Thyroid gland (tissue), 4 donors: ENCODE data around the gene MYO18B. TPM values are rescaled to one million over a fixed set of nuclear protein-coding genes. Genes with fewer than 3 reads are reported as not detected.

Experiments
- DNase-seq, 2 donors: peaks; one replicate each; pipeline ENCODE4 v3.0.0-alpha.2; 2019
- H3K27ac ChIP-seq, 3 donors: fragments of 200-600 bp; sonication (generic); 1 replicate in 2 of 3; 2 replicates in 1 of 3; pipeline ENCODE4 v1.5.1; 2016 to 2019; ENCODE audit warnings: mild to moderate bottlenecking in 1 of 3, moderate library complexity in 1 of 3
- H3K27me3 ChIP-seq: fragments of 200-600 bp; sonication (generic); one replicate; pipeline ENCODE4 v1.5.1; 2019
- H3K36me3 ChIP-seq, 2 donors: fragments of 200-600 bp; sonication (generic); one replicate each; pipeline ENCODE4 v1.5.1; 2016 to 2019
- H3K4me1 ChIP-seq, 2 donors: fragments of 200-600 bp; sonication (generic); one replicate each; pipeline ENCODE4 v1.5.1; 2017 to 2019
- H3K4me3 ChIP-seq, 3 donors: fragments of 200-600 bp; sonication (generic); replicated peaks in 1 of 3; 1 replicate in 2 of 3; 2 replicates in 1 of 3; pipeline ENCODE4 v1.5.1; 2016; ENCODE audit warnings: mild to moderate bottlenecking in 1 of 3
- H3K9me3 ChIP-seq: fragments of 200-600 bp; sonication (generic); one replicate; pipeline ENCODE4 v1.5.1; 2017
- POLR2A ChIP-seq, 2 donors: fragments of 450-650 bp; IDR thresholded peaks; one replicate each; pipeline ENCODE4 v1.6.1; 2017; ENCODE audit warnings: antibody characterized with exemption in 2 of 2, mild to moderate bottlenecking in 2 of 2, moderate library complexity in 1 of 2
- WGBS, 2 donors: methylation state at CpG; one replicate each; pipeline ENCODE4 v1.1.5; 2017; 5-methylcytosine and 5-hydroxymethylcytosine counted together
- intact Hi-C: fragments of 100-400 bp; cut with DNase I; formaldehyde crosslinking; loops from one replicate; pipeline ENCODE4 v1.15.1; 2023
- total RNA-seq, 4 donors: library from RNA; depleted of rRNA; stranded (reverse); fragments of >200 nt; gene quantifications; one replicate each; pipeline ENCODE4 v1.2.3, GENCODE V29; 2016
- TF ChIP-seq, protein P1 (sequence below), 6 experiments: fragments of 200-600 bp in 3 of 6; fragments of 450-650 bp in 3 of 6; sonication (generic) in 3 of 6; IDR thresholded peaks; one replicate each; pipeline ENCODE4 v1.5.1; 2016 to 2019; ENCODE audit warnings: antibody characterized with exemption in 6 of 6, mild to moderate bottlenecking in 2 of 6, inconsistent platforms in 1 of 6, moderate library complexity in 1 of 6

MYO18B gene
- total RNA-seq, 4 donors from 2014 or later: 0.33 TPM; not detected in 3

GRCh38 chr22:25698978-25699377 lies 43.0 kb upstream of the MYO18B start:
- H3K36me3 ChIP-seq: no peaks in the 10 kb centered on the region
- H3K27ac ChIP-seq: no peak overlapping the region
- no peak overlapping the region for H3K4me3 ChIP-seq
- intact Hi-C loops: no loop called here
- no peaks in the 10 kb centered on the region for H3K27me3 ChIP-seq
- no peaks in the 10 kb centered on the region for H3K9me3 ChIP-seq
- WGBS, 2 donors: 82 to 83% methylated on average over 6 of the region's 6 CpGs
- H3K4me1 ChIP-seq: no peaks in the 10 kb centered on the region
- TF ChIP-seq, protein P1, sequence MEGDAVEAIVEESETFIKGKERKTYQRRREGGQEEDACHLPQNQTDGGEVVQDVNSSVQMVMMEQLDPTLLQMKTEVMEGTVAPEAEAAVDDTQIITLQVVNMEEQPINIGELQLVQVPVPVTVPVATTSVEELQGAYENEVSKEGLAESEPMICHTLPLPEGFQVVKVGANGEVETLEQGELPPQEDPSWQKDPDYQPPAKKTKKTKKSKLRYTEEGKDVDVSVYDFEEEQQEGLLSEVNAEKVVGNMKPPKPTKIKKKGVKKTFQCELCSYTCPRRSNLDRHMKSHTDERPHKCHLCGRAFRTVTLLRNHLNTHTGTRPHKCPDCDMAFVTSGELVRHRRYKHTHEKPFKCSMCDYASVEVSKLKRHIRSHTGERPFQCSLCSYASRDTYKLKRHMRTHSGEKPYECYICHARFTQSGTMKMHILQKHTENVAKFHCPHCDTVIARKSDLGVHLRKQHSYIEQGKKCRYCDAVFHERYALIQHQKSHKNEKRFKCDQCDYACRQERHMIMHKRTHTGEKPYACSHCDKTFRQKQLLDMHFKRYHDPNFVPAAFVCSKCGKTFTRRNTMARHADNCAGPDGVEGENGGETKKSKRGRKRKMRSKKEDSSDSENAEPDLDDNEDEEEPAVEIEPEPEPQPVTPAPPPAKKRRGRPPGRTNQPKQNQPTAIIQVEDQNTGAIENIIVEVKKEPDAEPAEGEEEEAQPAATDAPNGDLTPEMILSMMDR (IDR thresholded peaks at IDR 0.05): no peak
- TF ChIP-seq POLR2A (IDR thresholded peaks at IDR 0.05): no peak
- no peak for DNase-seq

DNA sequence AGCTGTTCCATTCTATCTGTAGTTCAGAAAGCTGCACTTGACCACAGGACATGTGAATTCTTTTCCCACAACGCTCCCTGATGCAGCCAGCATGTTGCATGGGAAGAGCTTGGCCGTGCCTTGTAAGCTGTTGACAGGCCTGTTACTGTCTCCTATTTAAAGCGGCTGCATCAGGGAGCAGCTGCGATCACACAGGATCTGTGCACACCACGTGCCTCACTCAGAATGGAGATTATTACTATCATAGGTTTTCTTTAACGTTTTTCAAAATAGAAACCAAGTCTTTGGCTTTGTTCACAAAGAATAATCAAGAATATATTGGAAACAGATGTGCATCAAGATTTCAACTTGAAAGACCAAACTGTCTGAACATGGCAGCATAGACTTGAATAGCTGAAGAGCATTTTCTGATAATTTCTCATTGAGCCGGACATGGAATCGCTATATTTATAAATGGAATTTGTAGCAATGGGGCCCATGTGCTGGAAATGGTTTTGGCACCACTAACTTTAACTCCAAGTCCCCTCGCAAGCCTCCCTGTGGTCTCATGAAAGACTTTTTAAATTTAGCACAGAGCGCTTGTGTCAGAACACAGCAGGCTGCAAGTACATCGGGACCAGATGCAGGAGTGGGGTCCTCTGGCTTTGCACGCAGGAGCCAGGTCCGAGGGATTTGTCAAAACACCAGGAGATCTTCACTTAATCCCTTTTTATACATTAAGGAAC lies 40.8 kb upstream of the MYO18B start:
- Histone ChIP-seq H3K4me1 (no peaks in the 10 kb centered on the region), H3K36me3 (no peaks in the 10 kb centered on the region), H3K4me3 (no peak overlapping the region), H3K27me3 (no peaks in the 10 kb centered on the region), H3K27ac (no peak overlapping the region), H3K9me3 (no peaks in the 10 kb centered on the region)
- no peak for DNase-seq
- intact Hi-C loops: loop anchor here (10.0 kb wide), 1 partner anchor 236 kb away; no protein-coding TSS in a partner anchor
- TF ChIP-seq POLR2A (IDR thresholded peaks at IDR 0.05): no peak
- TF ChIP-seq, protein P1 (IDR thresholded peaks at IDR 0.05): no peak
- 76 to 80% methylated on average over 13 of the region's 13 CpGs for WGBS, 2 donors

DNA sequence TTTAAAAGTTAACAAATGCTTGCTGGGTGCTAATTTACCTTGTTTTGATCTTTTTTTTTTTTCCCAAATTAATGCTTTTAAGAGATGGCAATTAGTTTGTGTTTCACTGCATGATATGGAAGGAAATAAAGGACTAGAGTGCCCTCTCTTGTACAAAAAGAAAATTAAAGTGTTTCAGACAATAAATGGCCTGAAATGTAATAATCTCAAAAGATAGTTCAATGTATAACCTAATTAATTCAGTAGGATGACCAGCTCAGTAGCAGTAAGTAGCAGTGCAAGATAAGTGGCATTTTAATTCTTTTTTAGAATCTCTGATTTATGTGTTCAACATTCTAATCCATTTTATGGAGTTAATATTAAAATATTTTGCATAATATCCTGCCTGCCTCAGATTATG lies 39.9 kb upstream of the MYO18B start:
- H3K9me3 ChIP-seq: no peaks in the 10 kb centered on the region
- DNase-seq: no peak
- no peaks in the 10 kb centered on the region for H3K4me1 ChIP-seq
- intact Hi-C loops: loop anchor here (10.0 kb wide), 1 partner anchor 237 kb away; no protein-coding TSS in a partner anchor
- H3K27me3 ChIP-seq: no peaks in the 10 kb centered on the region
- TF ChIP-seq, protein P1 (IDR thresholded peaks at IDR 0.05): peak in 3 of 6 experiments; percentile 39 to 66 (median 51)
- no peak for TF ChIP-seq POLR2A (IDR thresholded peaks at IDR 0.05)
- no peaks in the 10 kb centered on the region for H3K36me3 ChIP-seq
- H3K27ac ChIP-seq: no peak overlapping the region
- H3K4me3 ChIP-seq: no peak overlapping the region

DNA sequence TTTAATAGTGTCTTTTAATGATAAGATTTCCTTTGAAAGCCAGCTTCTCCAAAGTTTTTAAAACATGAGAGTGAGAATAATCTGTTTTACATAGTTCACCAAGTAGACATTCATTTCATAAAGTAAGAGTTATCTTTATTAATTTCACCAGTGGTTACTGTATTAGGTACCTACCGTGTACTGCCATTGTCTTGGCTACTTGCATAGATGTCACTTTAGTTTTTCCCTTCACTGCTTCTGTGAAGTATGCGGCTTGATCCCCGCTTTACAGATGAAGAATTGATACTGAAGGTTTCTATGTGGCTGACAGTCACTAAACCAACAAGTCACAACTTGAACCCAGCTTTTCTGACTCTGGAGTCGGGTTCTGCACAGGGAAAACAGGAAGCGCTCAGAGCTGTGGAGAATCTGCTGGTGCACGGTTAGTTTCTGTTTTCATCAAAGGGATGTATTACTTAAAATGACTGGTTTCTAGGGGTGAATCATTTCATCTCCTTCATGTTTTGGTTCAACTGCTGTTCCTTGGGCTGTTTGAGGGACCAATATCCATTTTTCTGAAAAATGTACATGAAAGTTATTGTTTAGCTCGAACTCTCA lies 39.3 kb upstream of the MYO18B start:
- DNase-seq: no peak
- no peak overlapping the region for H3K4me3 ChIP-seq
- intact Hi-C loops: loop anchor here (10.0 kb wide), 1 partner anchor 238 kb away; no protein-coding TSS in a partner anchor
- H3K4me1 ChIP-seq: no peaks in the 10 kb centered on the region
- no peak overlapping the region for H3K27ac ChIP-seq
- TF ChIP-seq POLR2A (IDR thresholded peaks at IDR 0.05): no peak
- TF ChIP-seq, protein P1 (IDR thresholded peaks at IDR 0.05): no peak
- no peaks in the 10 kb centered on the region for H3K27me3 ChIP-seq
- H3K9me3 ChIP-seq: no peaks in the 10 kb centered on the region
- 88 to 93% methylated on average over 7 of the region's 7 CpGs for WGBS, 2 donors
- H3K36me3 ChIP-seq: no peaks in the 10 kb centered on the region

GRCh38 chr22:25704701-25705100 lies 37.3 kb upstream of the MYO18B start:
- intact Hi-C loops: loop anchor here (10.0 kb wide), 1 partner anchor 240 kb away; no protein-coding TSS in a partner anchor
- WGBS, 2 donors: 98% methylated on average over 2 of the region's 2 CpGs

More at GRCh38 chr22:25704701-25705100, 37.3 kb upstream of the MYO18B start:
- H3K36me3 ChIP-seq: no peaks in the 10 kb centered on the region
- TF ChIP-seq, protein P1 (IDR thresholded peaks at IDR 0.05): no peak
- no peak for TF ChIP-seq POLR2A (IDR thresholded peaks at IDR 0.05)
- no peaks in the 10 kb centered on the region for H3K9me3 ChIP-seq
- no peak overlapping the region for H3K4me3 ChIP-seq
- no peak for DNase-seq
- H3K27ac ChIP-seq: no peak overlapping the region
- no peaks in the 10 kb centered on the region for H3K4me1 ChIP-seq
- no peaks in the 10 kb centered on the region for H3K27me3 ChIP-seq
